GM23248 (cell line): ENCODE data around the gene HDAC7.

Source experiments
- EZH2 ChIP-seq: fragments of 200-600 bp; sonication (generic); IDR thresholded peaks from 2 replicates; pipeline ENCODE4 v1.6.1; 2018; ENCODE audit warnings: antibody characterized with exemption, mild to moderate bottlenecking; ENCODE audit not compliant: insufficient read depth, poor library complexity, severe bottlenecking
- EZH2phosphoT487 ChIP-seq: fragments of 200-600 bp; sonication (generic); IDR thresholded peaks from 2 replicates; pipeline ENCODE4 v1.6.1; 2018; ENCODE audit warnings: antibody characterized with exemption, moderate library complexity, mild to moderate bottlenecking, low read depth; ENCODE audit not compliant: insufficient read depth

DNA sequence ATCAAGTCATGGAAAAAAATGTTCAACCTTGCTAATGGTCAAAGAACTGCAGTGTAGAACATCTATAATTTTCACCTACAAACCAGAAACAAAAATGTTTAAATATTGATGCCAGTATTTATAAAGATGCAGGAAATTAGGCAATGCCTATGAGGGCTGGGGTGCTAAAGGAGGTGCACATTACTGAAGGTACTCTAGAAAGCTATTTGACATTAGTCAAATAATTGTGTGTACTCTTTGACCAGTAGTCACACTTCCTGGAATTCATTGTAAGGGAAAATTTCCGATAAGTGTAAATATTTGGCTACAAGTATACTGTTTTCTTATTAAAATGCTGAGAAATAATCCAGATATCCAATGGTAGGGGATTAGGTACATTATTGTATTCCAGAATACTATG lies 36.4 kb upstream of the HDAC7 start:
- TF ChIP-seq EZH2phosphoT487 (no peak), EZH2 (no peak)
